Uterus (tissue), 4 donors: ENCODE results near the gene LKAAEAR1. TPM values are rescaled to one million over a fixed set of nuclear protein-coding genes. Genes with fewer than 3 reads are reported as not detected.

ENCODE experiments used
- DNase-seq, 2 donors: peaks; one replicate each; pipeline ENCODE4 v3.0.0-alpha.2; 2019 to 2020
- H3K27ac ChIP-seq, 2 donors: fragments of 200-600 bp; sonication (generic); 1 replicate in 1 of 2; 2 replicates in 1 of 2; pipeline ENCODE4 v1.5.1; 2016 to 2018
- H3K27me3 ChIP-seq, 2 donors: fragments of 200-600 bp; sonication (generic); one replicate each; pipeline ENCODE4 v1.5.1; 2018 to 2019; ENCODE audit warnings: control low read depth in 1 of 2
- H3K36me3 ChIP-seq, 2 donors: fragments of 200-600 bp; sonication (generic); one replicate each; pipeline ENCODE4 v1.5.1; 2019; ENCODE audit warnings: control low read depth in 1 of 2
- H3K4me1 ChIP-seq, 2 donors: fragments of 200-600 bp; sonication (generic); one replicate each; pipeline ENCODE4 v1.5.1; 2018 to 2019; ENCODE audit warnings: control low read depth in 1 of 2
- H3K4me3 ChIP-seq, 2 donors: fragments of 200-600 bp; sonication (generic); 1 replicate in 1 of 2; 2 replicates in 1 of 2; pipeline ENCODE4 v1.5.1; 2018 to 2019; ENCODE audit warnings: mild to moderate bottlenecking in 1 of 2
- H3K9me3 ChIP-seq, 2 donors: fragments of 200-600 bp; sonication (generic); one replicate each; pipeline ENCODE4 v1.5.1; 2019; ENCODE audit warnings: control low read depth in 1 of 2
- POLR2A ChIP-seq, 2 donors: fragments of 450-650 bp; IDR thresholded peaks; one replicate each; pipeline ENCODE4 v1.6.1; 2016; ENCODE audit warnings: antibody characterized with exemption in 2 of 2, mild to moderate bottlenecking in 1 of 2, moderate library complexity in 1 of 2
- intact Hi-C: fragments of 100-400 bp; cut with DNase I; formaldehyde crosslinking; loops from one replicate; pipeline ENCODE4 v1.15.1; 2023; ENCODE audit warnings: low total_unique reads
- total RNA-seq, 4 donors: library from RNA; depleted of rRNA in 3 of 4; stranded (reverse); fragments of >200 nt in 3 of 4; gene quantifications; one replicate each; pipeline versions ENCODE4 v1.1.0 to v1.2.4, GENCODE V29; 2014 to 2023
- TF ChIP-seq, protein P1 (sequence below), 4 experiments: fragments of 200-600 bp in 2 of 4; fragments of 450-650 bp in 2 of 4; sonication (generic) in 2 of 4; IDR thresholded peaks; one replicate each; pipeline ENCODE4 v1.5.1; 2016 to 2019; ENCODE audit warnings: antibody characterized with exemption in 4 of 4, mild to moderate bottlenecking in 2 of 4, moderate library complexity in 1 of 4
- donor health status: DM: yes; HTN: yes; CAD: no.

Gene LKAAEAR1
- total RNA-seq, 4 donors from 2014 or later, result not detected

DNA sequence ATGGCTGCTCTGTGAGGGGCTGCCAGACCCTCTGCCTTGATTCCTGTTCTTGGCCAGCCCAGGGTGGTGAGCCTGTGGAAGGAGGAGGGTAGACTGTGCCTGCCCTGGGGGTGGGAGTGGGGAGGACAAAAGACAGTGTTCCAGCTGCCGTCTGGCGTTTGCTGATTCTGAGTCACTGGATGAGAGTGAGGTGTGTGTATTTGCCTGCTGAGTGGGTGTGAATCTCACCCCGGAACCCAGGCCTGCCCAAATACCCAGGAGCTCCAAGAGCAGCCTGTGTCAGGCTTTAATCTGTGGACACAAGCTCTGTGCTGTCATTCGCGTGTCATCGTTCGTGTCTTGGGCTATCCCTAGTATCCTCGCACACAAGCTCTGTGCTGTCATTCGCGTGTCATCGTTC lies 2.6 kb upstream of the LKAAEAR1 start:
- intact Hi-C loops, result no loop called here
- Histone ChIP-seq H3K4me3 (no peak overlapping the region), H3K36me3 (no peaks in the 10 kb centered on the region), H3K27me3 (peaks cover 0 to 6% of the 10 kb centered on the region in 2 donors), H3K4me1 (peaks cover 0 to 6% of the 10 kb centered on the region in 2 donors), H3K27ac (no peak overlapping the region), H3K9me3 (peaks cover 0 to 4% of the 10 kb centered on the region in 2 donors)
- no peak for DNase-seq
- no peak for TF ChIP-seq POLR2A (IDR thresholded peaks at IDR 0.05)
- TF ChIP-seq, protein P1, sequence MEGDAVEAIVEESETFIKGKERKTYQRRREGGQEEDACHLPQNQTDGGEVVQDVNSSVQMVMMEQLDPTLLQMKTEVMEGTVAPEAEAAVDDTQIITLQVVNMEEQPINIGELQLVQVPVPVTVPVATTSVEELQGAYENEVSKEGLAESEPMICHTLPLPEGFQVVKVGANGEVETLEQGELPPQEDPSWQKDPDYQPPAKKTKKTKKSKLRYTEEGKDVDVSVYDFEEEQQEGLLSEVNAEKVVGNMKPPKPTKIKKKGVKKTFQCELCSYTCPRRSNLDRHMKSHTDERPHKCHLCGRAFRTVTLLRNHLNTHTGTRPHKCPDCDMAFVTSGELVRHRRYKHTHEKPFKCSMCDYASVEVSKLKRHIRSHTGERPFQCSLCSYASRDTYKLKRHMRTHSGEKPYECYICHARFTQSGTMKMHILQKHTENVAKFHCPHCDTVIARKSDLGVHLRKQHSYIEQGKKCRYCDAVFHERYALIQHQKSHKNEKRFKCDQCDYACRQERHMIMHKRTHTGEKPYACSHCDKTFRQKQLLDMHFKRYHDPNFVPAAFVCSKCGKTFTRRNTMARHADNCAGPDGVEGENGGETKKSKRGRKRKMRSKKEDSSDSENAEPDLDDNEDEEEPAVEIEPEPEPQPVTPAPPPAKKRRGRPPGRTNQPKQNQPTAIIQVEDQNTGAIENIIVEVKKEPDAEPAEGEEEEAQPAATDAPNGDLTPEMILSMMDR (IDR thresholded peaks at IDR 0.05), result no peak

- H3K4me3 ChIP-seq, result no peak overlapping the region
- H3K27ac ChIP-seq, result no peak overlapping the region
- intact Hi-C loops, result no loop called here
- no peak for TF ChIP-seq POLR2A (IDR thresholded peaks at IDR 0.05)
- TF ChIP-seq, protein P1 (IDR thresholded peaks at IDR 0.05), result no peak
- no peaks in the 10 kb centered on the region for H3K36me3 ChIP-seq
- peaks cover 0 to 4% of the 10 kb centered on the region in 2 donors for H3K9me3 ChIP-seq
- no peak for DNase-seq
- H3K4me1 ChIP-seq, result peaks cover 0 to 6% of the 10 kb centered on the region in 2 donors
- H3K27me3 ChIP-seq, result peaks cover 0 to 6% of the 10 kb centered on the region in 2 donors
Observed at GRCh38 chr20:64084685-64085152, 521 bp upstream of the LKAAEAR1 start.

DNA sequence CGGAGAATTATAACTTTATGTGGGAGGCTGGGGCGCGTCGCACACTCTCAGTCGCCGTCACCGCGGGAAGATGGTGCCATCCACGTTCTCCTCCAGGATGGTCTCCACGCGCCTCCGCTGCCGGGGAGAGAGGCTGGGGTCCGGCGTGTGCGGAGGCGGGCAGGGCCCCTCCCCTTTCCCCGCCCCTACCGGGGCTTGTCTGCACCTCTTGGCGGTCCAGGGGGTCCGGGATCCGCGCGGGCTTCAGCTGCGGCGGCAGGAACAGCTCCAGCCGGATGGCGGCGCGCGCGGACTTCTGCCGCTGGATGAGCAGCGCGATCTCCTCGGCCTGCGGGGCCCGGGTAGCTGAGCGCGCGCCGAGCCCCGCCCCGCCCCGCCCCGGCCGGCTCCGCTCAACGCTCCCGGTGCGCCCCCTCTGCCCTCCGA lies 807 bp downstream of the LKAAEAR1 start:
- intact Hi-C loops, result no loop called here
- peak overlapping the region in 1 of 2 donors; percentile 44 for H3K4me3 ChIP-seq
- H3K27ac ChIP-seq, result no peak overlapping the region
- peaks cover 5 to 16% of the 10 kb centered on the region in 2 donors for H3K4me1 ChIP-seq
- no peaks in the 10 kb centered on the region for H3K36me3 ChIP-seq
- H3K27me3 ChIP-seq, result peaks cover 0 to 14% of the 10 kb centered on the region in 2 donors
- H3K9me3 ChIP-seq, result peaks cover 0 to 4% of the 10 kb centered on the region in 2 donors
- peak in 1 of 2 donors; percentile 45 for DNase-seq
- no peak for TF ChIP-seq POLR2A (IDR thresholded peaks at IDR 0.05)
- TF ChIP-seq, protein P1 (IDR thresholded peaks at IDR 0.05), result peak; percentile 35 to 62 (median 56)

- H3K9me3 ChIP-seq, result peaks cover 0 to 4% of the 10 kb centered on the region in 2 donors
- intact Hi-C loops, result no loop called here
- TF ChIP-seq, protein P1 (IDR thresholded peaks at IDR 0.05), result no peak
- no peak for TF ChIP-seq POLR2A (IDR thresholded peaks at IDR 0.05)
- no peaks in the 10 kb centered on the region for H3K36me3 ChIP-seq
- peaks cover 5 to 16% of the 10 kb centered on the region in 2 donors for H3K4me1 ChIP-seq
- no peak overlapping the region for H3K27ac ChIP-seq
- no peak for DNase-seq
- no peak overlapping the region for H3K4me3 ChIP-seq
- peaks cover 0 to 19% of the 10 kb centered on the region in 2 donors for H3K27me3 ChIP-seq
Observed at GRCh38 chr20:64082820-64083377, 1.3 kb downstream of the LKAAEAR1 start.

DNA sequence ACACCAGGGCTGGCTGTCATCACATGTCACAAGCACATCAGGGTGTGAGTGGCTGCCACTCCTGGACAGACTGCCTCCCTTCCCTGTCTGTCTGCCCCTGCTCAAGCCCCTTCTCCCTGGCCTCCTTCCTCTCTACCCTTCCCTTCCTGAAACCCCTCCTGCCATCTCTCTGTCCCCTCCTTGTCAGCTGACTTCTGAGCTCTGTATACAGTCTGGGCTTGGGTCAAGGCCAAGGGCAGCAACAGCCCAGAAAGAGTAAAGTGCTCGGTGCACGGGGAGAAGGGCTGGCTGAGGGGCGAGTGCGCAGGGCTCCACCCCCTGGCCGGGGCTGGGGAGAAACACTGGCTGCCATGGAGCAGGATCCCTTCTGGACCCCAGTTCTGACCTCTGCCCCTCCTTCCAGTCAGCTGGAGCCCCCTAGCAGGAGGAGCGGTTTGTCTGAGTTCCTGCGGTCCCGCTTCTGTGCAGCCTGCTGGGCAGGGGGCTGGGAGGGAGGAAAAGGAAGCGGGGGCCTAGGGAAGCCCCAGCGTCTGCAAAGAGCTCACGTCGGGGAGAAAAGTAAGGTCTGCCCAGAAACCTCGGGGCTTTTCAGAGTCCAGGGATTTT lies 2.0 kb downstream of the LKAAEAR1 start:
- Histone ChIP-seq H3K36me3 (no peaks in the 10 kb centered on the region), H3K9me3 (no peaks in the 10 kb centered on the region), H3K27me3 (peaks cover 0 to 24% of the 10 kb centered on the region in 2 donors), H3K27ac (no peak overlapping the region), H3K4me3 (no peak overlapping the region), H3K4me1 (peaks cover 5 to 16% of the 10 kb centered on the region in 2 donors)
- intact Hi-C loops, result no loop called here
- DNase-seq, result no peak
- TF ChIP-seq, protein P1 (IDR thresholded peaks at IDR 0.05), result no peak
- no peak for TF ChIP-seq POLR2A (IDR thresholded peaks at IDR 0.05)
